Thoracic aorta (tissue), 2 donors: ENCODE data around the gene DIS3L2. TPM values are rescaled to one million over a fixed set of nuclear protein-coding genes. Genes with fewer than 3 reads are reported as not detected.

ENCODE experiments used
- ATAC-seq: fragments of 150-250 bp; one replicate; pipeline ENCODE4 v1.8.0; 2017; ENCODE audit warnings: low read depth; ENCODE audit not compliant: insufficient number of reproducible peaks, low FRiP score
- DNase-seq: peaks from one replicate; pipeline ENCODE4 v3.0.0-alpha.2; 2020; ENCODE audit warnings: low spot score
- H3K27ac ChIP-seq, 2 donors: fragments of 200-600 bp; sonication (generic); 1 replicate in 1 of 2; 2 replicates in 1 of 2; pipeline ENCODE4 v1.5.1; 2016; ENCODE audit warnings: mild to moderate bottlenecking in 2 of 2, moderate library complexity in 2 of 2
- H3K27me3 ChIP-seq: fragments of 200-600 bp; sonication (generic); replicated peaks from 2 replicates; pipeline ENCODE4 v1.6.0; 2016; ENCODE audit warnings: mild to moderate bottlenecking; ENCODE audit not compliant: insufficient read depth
- H3K36me3 ChIP-seq: fragments of 200-600 bp; sonication (generic); one replicate; pipeline ENCODE4 v1.5.1; 2016
- H3K4me1 ChIP-seq, 2 donors: fragments of 200-600 bp; sonication (generic); 1 replicate in 1 of 2; 2 replicates in 1 of 2; pipeline versions ENCODE4 v1.5.1 to v1.6.0; 2016; ENCODE audit warnings: low read depth in 2 of 2, mild to moderate bottlenecking in 1 of 2; ENCODE audit not compliant: control insufficient read depth in 1 of 2
- H3K4me3 ChIP-seq: fragments of 200-600 bp; sonication (generic); 2 replicates; pipeline ENCODE4 v1.5.1; 2016; ENCODE audit warnings: mild to moderate bottlenecking
- H3K9me3 ChIP-seq: fragments of 200-600 bp; sonication (generic); 2 replicates; pipeline ENCODE4 v1.5.1; 2016
- CTCF ChIP-seq: fragments of 200-600 bp; sonication (generic); IDR thresholded peaks from one replicate; pipeline ENCODE4 v1.5.1; 2019; ENCODE audit warnings: antibody characterized with exemption
- total RNA-seq, 2 donors: library from RNA; depleted of rRNA; stranded (reverse); fragments of >200 nt; gene quantifications; one replicate each; pipeline versions ENCODE4 v1.1.0 to v1.2.3, GENCODE V29; 2016

The DIS3L2 gene
- total RNA-seq, 2 donors from 2014 or later = 26.4 to 32.5 TPM

DNA sequence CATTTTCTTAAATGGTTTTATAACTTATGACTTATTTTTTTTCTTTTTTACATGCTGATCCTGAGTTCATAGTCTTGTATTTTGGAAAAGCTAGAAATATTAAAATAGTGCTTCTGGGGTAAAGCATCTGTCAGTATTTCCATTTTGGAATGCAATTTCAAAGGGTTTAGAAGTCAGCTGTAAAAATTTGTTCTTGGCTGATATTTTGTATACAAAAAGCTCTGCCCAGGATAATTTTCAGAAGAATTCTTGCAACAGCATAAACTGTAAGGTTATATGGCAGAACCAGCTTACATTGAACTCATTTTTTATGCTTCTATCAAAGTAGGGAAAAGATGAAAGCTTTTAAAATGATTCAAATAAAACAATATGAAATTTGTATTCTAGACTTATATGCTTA lies 97.4 kb downstream of the DIS3L2 start:
- no peaks in the 10 kb centered on the region for H3K36me3 ChIP-seq
- no peak for DNase-seq
- no peaks in the 10 kb centered on the region for H3K9me3 ChIP-seq
- no peak overlapping the region for H3K4me3 ChIP-seq
- H3K4me1 ChIP-seq = no peaks in the 10 kb centered on the region
- no peak for TF ChIP-seq CTCF
- H3K27ac ChIP-seq = no peak overlapping the region
- H3K27me3 ChIP-seq = no peaks in the 10 kb centered on the region
- ATAC-seq = no peak

DNA sequence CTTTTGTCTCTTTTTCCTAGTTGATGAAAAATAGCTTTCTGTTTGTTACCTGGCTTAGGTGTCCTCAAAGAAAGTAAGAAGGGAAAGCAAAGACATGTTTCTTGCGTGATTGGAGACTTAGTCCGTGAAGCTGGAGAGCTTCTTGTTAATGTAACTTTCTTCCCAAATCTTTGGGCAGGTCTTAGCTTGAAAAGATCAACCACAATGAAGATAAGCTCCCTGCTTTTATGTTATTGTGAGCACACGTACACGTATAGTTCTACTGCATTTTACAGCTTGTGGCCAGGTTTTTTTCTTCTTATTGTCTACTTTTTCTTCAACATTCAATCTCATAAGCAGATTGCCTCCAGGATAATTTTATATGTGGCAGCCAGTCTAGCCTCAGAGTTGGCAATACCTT lies 99.8 kb downstream of the DIS3L2 start:
- no peak for TF ChIP-seq CTCF
- Histone ChIP-seq H3K36me3 (no peaks in the 10 kb centered on the region), H3K27ac (no peak overlapping the region), H3K4me3 (no peak overlapping the region), H3K27me3 (no peaks in the 10 kb centered on the region), H3K9me3 (no peaks in the 10 kb centered on the region), H3K4me1 (no peaks in the 10 kb centered on the region)
- DNase-seq = no peak
- ATAC-seq = no peak

DNA sequence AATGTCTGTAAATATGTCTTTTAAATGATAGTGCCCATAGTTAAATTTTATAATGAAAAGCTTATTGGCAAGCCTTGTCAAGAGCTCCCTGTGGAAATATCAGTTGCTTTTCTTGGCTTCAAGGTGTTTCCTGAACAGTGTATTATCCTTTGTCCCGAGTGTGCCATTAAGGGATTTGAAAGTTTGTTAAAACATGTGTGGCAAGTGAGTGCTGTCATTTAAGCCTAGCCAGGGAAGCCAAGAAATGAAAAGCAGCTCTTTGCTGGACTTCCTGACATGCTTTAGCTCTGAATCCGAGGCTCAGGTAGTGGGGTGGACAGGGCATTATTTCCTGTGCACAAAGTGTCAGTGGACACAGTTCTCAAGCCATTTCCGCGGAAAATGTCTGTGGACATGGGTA lies 111.5 kb downstream of the DIS3L2 start:
- ATAC-seq = no peak
- no peak overlapping the region for H3K27ac ChIP-seq

GRCh38 chr2:232073699-232074098 lies 112.2 kb downstream of the DIS3L2 start:
- no peak for TF ChIP-seq CTCF
- no peak overlapping the region for H3K4me3 ChIP-seq
- peaks cover 0 to 11% of the 10 kb centered on the region in 2 donors for H3K4me1 ChIP-seq
- H3K9me3 ChIP-seq = no peaks in the 10 kb centered on the region
- H3K36me3 ChIP-seq = no peaks in the 10 kb centered on the region
- ATAC-seq = no peak
- H3K27me3 ChIP-seq = no peaks in the 10 kb centered on the region
- DNase-seq = no peak
- H3K27ac ChIP-seq = no peak overlapping the region

More for the DNA sequence above, 111.5 kb downstream of the DIS3L2 start:
- no peak overlapping the region for H3K4me3 ChIP-seq
- H3K4me1 ChIP-seq = peaks cover 0 to 11% of the 10 kb centered on the region in 2 donors
- no peak for DNase-seq
- no peak for TF ChIP-seq CTCF
- no peaks in the 10 kb centered on the region for H3K9me3 ChIP-seq
- H3K27me3 ChIP-seq = no peaks in the 10 kb centered on the region
- no peaks in the 10 kb centered on the region for H3K36me3 ChIP-seq

DNA sequence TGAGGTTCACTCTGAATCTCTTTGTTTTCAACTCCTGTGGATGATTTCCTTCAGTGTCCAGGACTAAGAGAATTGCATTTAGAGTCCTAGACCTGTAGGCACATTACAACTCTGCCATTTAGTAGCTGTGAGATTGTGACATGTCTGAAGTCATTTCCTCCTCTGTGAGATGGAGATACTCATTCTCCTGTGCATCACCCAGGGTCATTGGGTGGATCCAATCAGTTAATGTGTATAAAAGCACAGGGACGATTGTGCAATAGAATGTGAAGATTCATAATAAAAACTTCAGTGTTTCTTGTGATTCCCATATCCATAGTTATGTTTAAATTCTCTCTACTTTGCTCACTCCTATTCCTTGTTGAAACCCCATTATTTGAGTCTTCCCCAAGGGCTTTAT lies 113.6 kb downstream of the DIS3L2 start:
- H3K4me1 ChIP-seq = peaks cover 0 to 11% of the 10 kb centered on the region in 2 donors
- TF ChIP-seq CTCF = no peak
- no peak for DNase-seq
- H3K27me3 ChIP-seq = no peaks in the 10 kb centered on the region
- H3K27ac ChIP-seq = no peak overlapping the region
- no peaks in the 10 kb centered on the region for H3K36me3 ChIP-seq
- no peak for ATAC-seq
- H3K4me3 ChIP-seq = no peak overlapping the region
- no peaks in the 10 kb centered on the region for H3K9me3 ChIP-seq
